MCF 10A (cell line): ENCODE data around the gene MLLT10. TPM values are rescaled to one million over a fixed set of nuclear protein-coding genes. Genes with fewer than 3 reads are reported as not detected.

Experiments
- BruUV-seq: library from RNA; stranded (reverse); fragments of 400-500 nt; replicated peaks from 2 replicates; lab custom pipeline; 2021; lab: Mats Ljungman, UMichigan
- CTCF ChIA-PET: fragments of 300-600 bp; sonication (Branson Sonifier 250); formaldehyde crosslinking; extraction: SDS; loops from one replicate; lab custom pipeline; 2021; ENCODE audit warnings: antibody characterized with exemption, inconsistent platforms; lab: Yijun Ruan, JAX
- POLR2A ChIA-PET: fragments of 300-600, 350-650 bp; sonication (Branson Sonifier 250); formaldehyde crosslinking; extraction: SDS; loops from one replicate; lab custom pipeline; 2020; ENCODE audit warnings: antibody characterized with exemption, inconsistent platforms; lab: Yijun Ruan, JAX
- DNase-seq: peaks from one replicate; pipeline ENCODE4 v3.0.0-alpha.2; 2018; ENCODE audit not compliant: unreplicated experiment
- H3K27ac Mint-ChIP-seq: one replicate; pipeline ENCODE4 v1.8.0; 2022; ENCODE audit warnings: mild to moderate bottlenecking, low read depth, mixed read lengths; ENCODE audit not compliant: unreplicated experiment
- H3K27me3 Mint-ChIP-seq: one replicate; pipeline ENCODE4 v1.8.0; 2022; ENCODE audit warnings: mixed read lengths; ENCODE audit not compliant: insufficient read depth, unreplicated experiment
- H3K36me3 Mint-ChIP-seq: one replicate; pipeline ENCODE4 v1.8.0; 2022; ENCODE audit warnings: mild to moderate bottlenecking, moderate library complexity, mixed read lengths; ENCODE audit not compliant: insufficient read depth, unreplicated experiment
- H3K4me1 Mint-ChIP-seq: one replicate; pipeline ENCODE4 v1.8.0; 2022; ENCODE audit warnings: mixed read lengths; ENCODE audit not compliant: insufficient read depth, unreplicated experiment
- H3K4me3 Mint-ChIP-seq: one replicate; pipeline ENCODE4 v1.8.0; 2022; ENCODE audit warnings: mild to moderate bottlenecking, moderate library complexity, mixed read lengths; ENCODE audit not compliant: unreplicated experiment
- H3K9me3 Mint-ChIP-seq: one replicate; pipeline ENCODE4 v1.8.0; 2022; ENCODE audit warnings: mixed read lengths; ENCODE audit not compliant: unreplicated experiment
- intact Hi-C: fragments of 100-400 bp; cut with micrococcal nuclease; formaldehyde crosslinking; loops from 2 replicates; pipeline ENCODE4 v1.14.1; 2022
- total RNA-seq: library from RNA; stranded (reverse); gene quantifications from 2 replicates; pipeline ENCODE4 v1.2.3, GENCODE V29; 2022
- TF ChIP-seq, protein P1 (sequence below): fragments of 200-600 bp; IDR thresholded peaks from one replicate; pipeline ENCODE4 v1.8.0; 2022; ENCODE audit warnings: antibody characterized with exemption, mild to moderate bottlenecking; ENCODE audit not compliant: unreplicated experiment

MLLT10 gene
- total RNA-seq, 1 experiment from 2014 or later: 47.5 TPM

DNA sequence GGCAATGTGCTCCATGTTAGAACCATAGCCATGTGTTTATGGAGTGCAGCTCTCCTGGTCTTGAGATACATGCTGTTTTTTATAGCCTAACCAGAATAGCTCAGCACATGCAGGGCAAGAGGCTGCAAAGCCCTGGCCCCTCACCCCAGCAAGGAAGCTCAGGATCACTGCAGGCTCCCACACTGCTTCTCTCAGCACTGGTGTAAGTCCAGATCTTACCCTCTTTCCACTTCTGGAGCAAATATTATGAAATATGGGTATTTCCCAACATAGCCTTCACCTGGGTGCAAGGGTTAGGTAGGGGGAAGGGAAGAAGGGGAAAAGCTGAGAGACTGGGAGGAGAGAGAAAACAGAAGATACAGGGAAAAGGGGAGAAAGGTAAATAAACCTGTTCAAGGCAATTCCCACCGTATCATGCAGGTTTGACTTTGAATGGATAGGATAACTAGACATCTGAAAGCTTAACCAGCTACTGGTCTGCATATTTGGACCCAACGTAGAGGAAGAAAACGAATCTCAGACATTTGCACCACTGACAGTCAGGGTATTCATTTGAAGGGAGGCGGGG is 28.2 kb upstream of the MLLT10 start:
- no peaks in the 10 kb centered on the region for H3K36me3 Mint-ChIP-seq
- peaks cover 6% of the 10 kb centered on the region for H3K4me1 Mint-ChIP-seq
- ChIA-PET POLR2A (interaction anchor here (0.6 to 1.8 kb wide), 3 partner anchors 11 to 27 kb away, joined by 3 to 6 read pairs (median 5); no protein-coding TSS in a partner anchor), CTCF (interaction anchor here (0.5 to 1.2 kb wide), 5 partner anchors 9 to 1508 kb away, joined by 3 read pairs; no protein-coding TSS in a partner anchor)
- intact Hi-C loops: no loop called here
- TF ChIP-seq, protein P1, sequence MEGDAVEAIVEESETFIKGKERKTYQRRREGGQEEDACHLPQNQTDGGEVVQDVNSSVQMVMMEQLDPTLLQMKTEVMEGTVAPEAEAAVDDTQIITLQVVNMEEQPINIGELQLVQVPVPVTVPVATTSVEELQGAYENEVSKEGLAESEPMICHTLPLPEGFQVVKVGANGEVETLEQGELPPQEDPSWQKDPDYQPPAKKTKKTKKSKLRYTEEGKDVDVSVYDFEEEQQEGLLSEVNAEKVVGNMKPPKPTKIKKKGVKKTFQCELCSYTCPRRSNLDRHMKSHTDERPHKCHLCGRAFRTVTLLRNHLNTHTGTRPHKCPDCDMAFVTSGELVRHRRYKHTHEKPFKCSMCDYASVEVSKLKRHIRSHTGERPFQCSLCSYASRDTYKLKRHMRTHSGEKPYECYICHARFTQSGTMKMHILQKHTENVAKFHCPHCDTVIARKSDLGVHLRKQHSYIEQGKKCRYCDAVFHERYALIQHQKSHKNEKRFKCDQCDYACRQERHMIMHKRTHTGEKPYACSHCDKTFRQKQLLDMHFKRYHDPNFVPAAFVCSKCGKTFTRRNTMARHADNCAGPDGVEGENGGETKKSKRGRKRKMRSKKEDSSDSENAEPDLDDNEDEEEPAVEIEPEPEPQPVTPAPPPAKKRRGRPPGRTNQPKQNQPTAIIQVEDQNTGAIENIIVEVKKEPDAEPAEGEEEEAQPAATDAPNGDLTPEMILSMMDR: no peak
- no peak overlapping the region for H3K4me3 Mint-ChIP-seq
- H3K27ac Mint-ChIP-seq: no peak overlapping the region
- H3K9me3 Mint-ChIP-seq: no peaks in the 10 kb centered on the region
- BruUV-seq: no TSS peak
- H3K27me3 Mint-ChIP-seq: no peaks in the 10 kb centered on the region
- peak; percentile 19 for DNase-seq

DNA sequence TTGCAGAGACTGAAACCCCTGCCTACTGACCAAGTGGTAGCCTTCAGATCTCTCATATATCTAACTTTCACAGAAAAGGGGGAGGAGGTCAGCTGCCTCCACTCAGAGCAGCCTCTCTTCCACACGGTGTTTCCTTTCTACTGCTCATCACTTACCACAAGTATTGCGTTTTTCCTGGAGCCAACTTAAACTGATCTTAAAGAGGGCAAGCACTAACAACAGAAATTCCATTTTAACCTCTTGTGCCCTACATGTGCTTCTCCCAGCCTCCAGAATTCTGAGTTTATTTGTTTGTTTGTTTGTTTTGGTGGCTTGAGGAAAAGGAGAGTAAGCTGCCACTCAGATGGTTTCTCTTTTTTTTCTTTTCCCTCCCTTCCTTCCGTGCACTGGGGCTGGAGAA is 27.7 kb upstream of the MLLT10 start:
- DNase-seq: no peak
- H3K27ac Mint-ChIP-seq: no peak overlapping the region
- intact Hi-C loops: no loop called here
- H3K27me3 Mint-ChIP-seq: no peaks in the 10 kb centered on the region
- BruUV-seq: no TSS peak
- CTCF ChIA-PET: interaction anchor here (0.5 to 1.2 kb wide), 4 partner anchors 10 to 1507 kb away, joined by 3 read pairs; no protein-coding TSS in a partner anchor
- H3K36me3 Mint-ChIP-seq: no peaks in the 10 kb centered on the region
- TF ChIP-seq, protein P1: no peak
- POLR2A ChIA-PET: interaction anchor here (0.7 to 1.8 kb wide), 3 partner anchors 10 to 97 kb away, joined by 3 to 6 read pairs (median 5); no protein-coding TSS in a partner anchor
- H3K9me3 Mint-ChIP-seq: no peaks in the 10 kb centered on the region
- H3K4me1 Mint-ChIP-seq: peaks cover 6% of the 10 kb centered on the region
- no peak overlapping the region for H3K4me3 Mint-ChIP-seq

DNA sequence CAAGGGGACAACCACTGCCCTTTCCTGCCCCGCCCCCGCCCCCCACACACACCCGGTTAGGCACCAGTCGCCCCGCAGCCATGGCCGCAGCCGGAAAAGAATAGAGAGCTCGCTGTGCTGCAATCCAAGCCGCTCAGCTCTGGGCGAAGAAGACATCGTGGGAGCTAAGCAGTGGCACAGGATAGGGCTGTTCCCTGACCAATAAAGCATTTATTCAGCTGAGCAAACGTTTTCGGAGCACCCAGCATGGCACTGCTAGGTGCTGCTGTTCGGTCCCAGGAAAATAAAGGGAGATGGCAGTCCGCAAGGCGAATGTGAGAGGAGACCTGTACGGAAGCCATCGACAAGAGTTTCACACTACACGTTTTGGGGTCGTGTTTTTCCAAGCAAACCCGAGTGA is 26.9 kb upstream of the MLLT10 start:
- Mint-ChIP-seq H3K27ac (no peak overlapping the region), H3K4me1 (peaks cover 6% of the 10 kb centered on the region), H3K4me3 (no peak overlapping the region), H3K27me3 (no peaks in the 10 kb centered on the region), H3K9me3 (no peaks in the 10 kb centered on the region), H3K36me3 (no peaks in the 10 kb centered on the region)
- ChIA-PET CTCF (interaction anchor here (0.9 kb wide), 1 partner anchor 9 kb away, joined by 4 read pairs; no protein-coding TSS in a partner anchor), POLR2A (interaction anchor here (1.4 to 1.8 kb wide), 2 partner anchors 9 to 26 kb away, joined by 5 to 6 read pairs; no protein-coding TSS in a partner anchor)
- intact Hi-C loops: no loop called here
- no TSS peak for BruUV-seq
- TF ChIP-seq, protein P1: no peak
- DNase-seq: no peak

DNA sequence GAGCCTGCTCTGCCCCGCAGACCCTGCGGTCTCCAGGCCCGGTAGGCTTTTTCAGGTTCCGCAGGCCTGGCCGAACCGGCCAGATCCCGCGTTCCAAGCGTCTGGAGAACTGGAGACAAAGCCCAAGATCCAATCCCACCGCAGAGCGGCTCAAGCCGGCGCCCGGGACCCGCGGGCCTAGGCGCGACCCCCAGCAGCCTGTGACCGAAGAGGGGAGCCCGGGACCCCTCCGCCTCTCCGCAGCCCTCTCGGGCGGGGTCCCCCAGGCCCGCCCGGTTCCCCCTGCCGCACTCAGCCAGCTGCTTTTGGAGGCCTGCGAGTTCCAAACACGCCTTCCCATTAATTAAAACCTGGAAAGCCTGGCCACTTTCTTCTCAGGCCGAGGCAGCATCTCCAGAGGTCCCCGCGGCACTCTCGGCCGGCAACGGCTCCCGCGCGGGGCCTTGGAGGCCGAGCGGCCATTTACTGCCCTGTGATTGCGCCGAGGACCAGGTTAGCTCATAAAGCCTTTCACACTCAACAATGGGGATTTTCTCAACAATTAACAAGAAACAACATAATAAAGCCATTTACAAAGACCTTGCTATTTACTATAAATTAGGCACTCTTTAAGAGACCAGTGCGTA is 25.2 kb upstream of the MLLT10 start:
- CTCF ChIA-PET: interaction anchor here (0.7 to 1.2 kb wide), 2 partner anchors 13 to 320 kb away, joined by 3 to 6 read pairs; no protein-coding TSS in a partner anchor
- peaks cover 6% of the 10 kb centered on the region for H3K4me1 Mint-ChIP-seq
- H3K36me3 Mint-ChIP-seq: no peaks in the 10 kb centered on the region
- intact Hi-C loops: no loop called here
- H3K9me3 Mint-ChIP-seq: no peaks in the 10 kb centered on the region
- H3K27ac Mint-ChIP-seq: no peak overlapping the region
- no TSS peak for BruUV-seq
- TF ChIP-seq, protein P1: no peak
- no peaks in the 10 kb centered on the region for H3K27me3 Mint-ChIP-seq
- DNase-seq: no peak
- H3K4me3 Mint-ChIP-seq: no peak overlapping the region
- POLR2A ChIA-PET: interaction anchor here (0.6 to 0.7 kb wide), 2 partner anchors 44 to 443 kb away, joined by 3 read pairs; no protein-coding TSS in a partner anchor
